ENCODE data around the gene CUX1. TPM values are rescaled to one million over a fixed set of nuclear protein-coding genes. Genes with fewer than 3 reads are reported as not detected.

Gene CUX1
- total RNA-seq, 1 experiment from 2014 or later: 47.6 TPM

GRCh38 chr7:102073931-102074880, 256.8 kb downstream of the CUX1 start:
- H3K36me3 Mint-ChIP-seq (ENCODE audit: insufficient read depth, unreplicated experiment): peaks cover 29% of the 10 kb centered on the region
- H3K4me3 Mint-ChIP-seq (ENCODE audit: unreplicated experiment): no peak overlapping the region
- CTCF ChIA-PET: interaction anchor here (0.8 kb wide), 1 partner anchor 35 kb away, joined by 3 read pairs; no protein-coding TSS in a partner anchor
- no peaks in the 10 kb centered on the region for H3K4me1 Mint-ChIP-seq (ENCODE audit: insufficient read depth, unreplicated experiment)
- no peaks in the 10 kb centered on the region for H3K9me3 Mint-ChIP-seq (ENCODE audit: unreplicated experiment)
- DNase-seq (ENCODE audit: unreplicated experiment): no peak
- intact Hi-C loops (cut with micrococcal nuclease): no loop called here
- no TSS peak for BruUV-seq (replicated peaks)
- TF ChIP-seq, protein P1, sequence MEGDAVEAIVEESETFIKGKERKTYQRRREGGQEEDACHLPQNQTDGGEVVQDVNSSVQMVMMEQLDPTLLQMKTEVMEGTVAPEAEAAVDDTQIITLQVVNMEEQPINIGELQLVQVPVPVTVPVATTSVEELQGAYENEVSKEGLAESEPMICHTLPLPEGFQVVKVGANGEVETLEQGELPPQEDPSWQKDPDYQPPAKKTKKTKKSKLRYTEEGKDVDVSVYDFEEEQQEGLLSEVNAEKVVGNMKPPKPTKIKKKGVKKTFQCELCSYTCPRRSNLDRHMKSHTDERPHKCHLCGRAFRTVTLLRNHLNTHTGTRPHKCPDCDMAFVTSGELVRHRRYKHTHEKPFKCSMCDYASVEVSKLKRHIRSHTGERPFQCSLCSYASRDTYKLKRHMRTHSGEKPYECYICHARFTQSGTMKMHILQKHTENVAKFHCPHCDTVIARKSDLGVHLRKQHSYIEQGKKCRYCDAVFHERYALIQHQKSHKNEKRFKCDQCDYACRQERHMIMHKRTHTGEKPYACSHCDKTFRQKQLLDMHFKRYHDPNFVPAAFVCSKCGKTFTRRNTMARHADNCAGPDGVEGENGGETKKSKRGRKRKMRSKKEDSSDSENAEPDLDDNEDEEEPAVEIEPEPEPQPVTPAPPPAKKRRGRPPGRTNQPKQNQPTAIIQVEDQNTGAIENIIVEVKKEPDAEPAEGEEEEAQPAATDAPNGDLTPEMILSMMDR (IDR thresholded peaks at IDR 0.05; ENCODE audit: unreplicated experiment): no peak
- H3K27ac Mint-ChIP-seq (ENCODE audit: low read depth, unreplicated experiment): no peak overlapping the region
- POLR2A ChIA-PET: no interaction called here
- H3K27me3 Mint-ChIP-seq (ENCODE audit: insufficient read depth, unreplicated experiment): no peaks in the 10 kb centered on the region

DNA sequence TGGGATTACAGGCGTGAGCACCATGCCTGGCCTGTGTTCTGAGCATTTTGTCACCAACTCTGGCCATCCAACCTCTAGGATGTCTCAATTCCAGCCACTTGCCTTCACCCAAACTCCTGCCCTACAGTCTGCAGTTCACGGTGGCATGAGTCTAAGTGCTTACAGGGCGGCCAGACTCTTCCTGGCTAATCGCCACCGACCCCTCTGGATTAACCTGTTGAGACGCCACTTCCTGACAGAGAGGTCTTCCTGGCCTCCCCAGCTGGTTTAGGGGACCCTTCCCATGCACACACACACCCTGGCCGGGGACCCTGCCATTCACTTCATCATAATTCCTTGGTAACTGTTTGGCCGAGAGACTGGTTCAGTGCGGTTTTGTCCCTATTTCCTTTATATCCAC, 257.7 kb downstream of the CUX1 start:
- CTCF ChIA-PET: interaction anchor here (0.8 kb wide), 2 partner anchors 34 to 87 kb away, joined by 3 read pairs; no protein-coding TSS in a partner anchor
- H3K9me3 Mint-ChIP-seq (ENCODE audit: unreplicated experiment): no peaks in the 10 kb centered on the region

GRCh38 chr7:102075553-102076135, 258.2 kb downstream of the CUX1 start:
- Mint-ChIP-seq H3K4me1 (ENCODE audit: insufficient read depth, unreplicated experiment) (no peaks in the 10 kb centered on the region), H3K36me3 (ENCODE audit: insufficient read depth, unreplicated experiment) (peaks cover 29% of the 10 kb centered on the region), H3K4me3 (ENCODE audit: unreplicated experiment) (no peak overlapping the region), H3K27ac (ENCODE audit: low read depth, unreplicated experiment) (no peak overlapping the region), H3K27me3 (ENCODE audit: insufficient read depth, unreplicated experiment) (no peaks in the 10 kb centered on the region), H3K9me3 (ENCODE audit: unreplicated experiment) (peaks cover 1% of the 10 kb centered on the region)
- POLR2A ChIA-PET: no interaction called here
- DNase-seq (ENCODE audit: unreplicated experiment): no peak
- no TSS peak for BruUV-seq (replicated peaks)
- CTCF ChIA-PET: interaction anchor here (0.8 kb wide), 1 partner anchor 87 kb away, joined by 3 read pairs; no protein-coding TSS in a partner anchor
- intact Hi-C loops (cut with micrococcal nuclease): no loop called here
- TF ChIP-seq, protein P1 (IDR thresholded peaks at IDR 0.05; ENCODE audit: unreplicated experiment): no peak

More for the DNA sequence above, 257.7 kb downstream of the CUX1 start:
- Mint-ChIP-seq H3K27ac (ENCODE audit: low read depth, unreplicated experiment) (no peak overlapping the region), H3K27me3 (ENCODE audit: insufficient read depth, unreplicated experiment) (no peaks in the 10 kb centered on the region), H3K4me1 (ENCODE audit: insufficient read depth, unreplicated experiment) (no peaks in the 10 kb centered on the region), H3K36me3 (ENCODE audit: insufficient read depth, unreplicated experiment) (peaks cover 29% of the 10 kb centered on the region), H3K4me3 (ENCODE audit: unreplicated experiment) (no peak overlapping the region)
- no TSS peak for BruUV-seq (replicated peaks)
- DNase-seq (ENCODE audit: unreplicated experiment): no peak
- POLR2A ChIA-PET: no interaction called here
- intact Hi-C loops (cut with micrococcal nuclease): no loop called here
- TF ChIP-seq, protein P1 (IDR thresholded peaks at IDR 0.05; ENCODE audit: unreplicated experiment): no peak

DNA sequence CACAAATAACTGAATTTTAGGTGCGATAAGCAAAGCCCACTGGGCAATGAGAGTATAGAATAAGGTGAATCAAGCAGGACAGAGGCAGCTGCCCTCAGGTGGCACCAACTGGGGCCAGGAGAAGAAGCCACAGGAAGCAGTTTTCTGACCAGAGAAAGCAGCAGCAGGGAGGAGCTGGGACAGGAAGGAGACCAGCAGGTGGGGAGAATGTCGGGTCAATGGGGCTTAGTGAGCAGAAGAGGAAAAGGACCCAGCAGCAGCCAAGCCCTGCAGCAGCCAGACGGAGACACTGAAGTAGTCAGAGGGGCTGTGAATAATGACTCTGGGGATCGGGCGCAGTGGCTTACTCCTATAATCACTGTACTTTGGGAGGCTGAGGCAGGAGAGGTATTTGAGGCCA, 259.7 kb downstream of the CUX1 start:
- Mint-ChIP-seq H3K4me1 (ENCODE audit: insufficient read depth, unreplicated experiment) (no peaks in the 10 kb centered on the region), H3K36me3 (ENCODE audit: insufficient read depth, unreplicated experiment) (peaks cover 28% of the 10 kb centered on the region), H3K27ac (ENCODE audit: low read depth, unreplicated experiment) (peak overlapping the region; percentile 79), H3K4me3 (ENCODE audit: unreplicated experiment) (no peak overlapping the region), H3K27me3 (ENCODE audit: insufficient read depth, unreplicated experiment) (no peaks in the 10 kb centered on the region), H3K9me3 (ENCODE audit: unreplicated experiment) (peaks cover 8% of the 10 kb centered on the region)
- BruUV-seq (replicated peaks): no TSS peak
- ChIA-PET POLR2A (no interaction called here), CTCF (interaction anchor here (0.6 kb wide), 1 partner anchor 173 kb away, joined by 3 read pairs; no protein-coding TSS in a partner anchor)
- DNase-seq (ENCODE audit: unreplicated experiment): no peak
- TF ChIP-seq, protein P1 (IDR thresholded peaks at IDR 0.05; ENCODE audit: unreplicated experiment): no peak
- intact Hi-C loops (cut with micrococcal nuclease): no loop called here
